H1 (cell line): ENCODE measurements around the gene AGTR1.
"Not testable (repeated sequence)": the region's sequence is repeated elsewhere in the genome, so short reads cannot be mapped to it uniquely, and the experiment has no call there.

Source experiments
- CBX5 ChIP-seq: fragments of 300-800, 300-1000 bp; sonication (generic); IDR thresholded peaks from 2 replicates; pipeline ENCODE4 v1.7.1; 2016; ENCODE audit warnings: antibody characterized with exemption, low read length, low read depth
- CTCF ChIP-seq, 3 experiments: IDR thresholded peaks; 1 replicate in 2 of 3; 2 replicates in 1 of 3; pipeline versions ENCODE4 v1.5.1 to v1.6.1; 2011; ENCODE audit warnings: low read length in 3 of 3, mild to moderate bottlenecking in 3 of 3, inconsistent platforms in 2 of 3, low read depth in 1 of 3, moderate library complexity in 1 of 3; ENCODE audit not compliant: insufficient read depth in 1 of 3; ENCODE audit errors: control extremely low read depth in 1 of 3
- EZH2 ChIP-seq: fragments of 200-600 bp; sonication (generic); IDR thresholded peaks from 2 replicates; pipeline ENCODE4 v1.7.1; 2012; ENCODE audit warnings: low read depth, mild to moderate bottlenecking, moderate library complexity, low read length, inconsistent platforms; ENCODE audit not compliant: severe bottlenecking
- JUND ChIP-seq: IDR thresholded peaks from 2 replicates; pipeline ENCODE4 v1.6.1; 2011; ENCODE audit warnings: mild to moderate bottlenecking, improper control_type of control experiment, low read length
- POLR2A ChIP-seq, 2 experiments: IDR thresholded peaks; 1 replicate in 1 of 2; 2 replicates in 1 of 2; pipeline ENCODE4 v1.6.1; 2011; ENCODE audit warnings: low read depth in 2 of 2, low read length in 2 of 2, mild to moderate bottlenecking in 2 of 2; ENCODE audit errors: control extremely low read depth in 1 of 2
- RAD21 ChIP-seq, 2 experiments: IDR thresholded peaks in 1 of 2; conservative IDR thresholded peaks in 1 of 2; 2 replicates each; pipeline ENCODE4 v1.6.1; 2011; ENCODE audit warnings: low read depth in 2 of 2, low read length in 2 of 2, improper control_type of control experiment in 1 of 2, inconsistent platforms in 1 of 2, mild to moderate bottlenecking in 1 of 2, moderate library complexity in 1 of 2
- RFX5 ChIP-seq: IDR thresholded peaks from 2 replicates; pipeline ENCODE4 v1.6.1; 2011; ENCODE audit warnings: low read depth, low read length, improper control_type of control experiment, borderline replicate concordance
- SUZ12 ChIP-seq: fragments of 200-600 bp; sonication (generic); IDR thresholded peaks from 2 replicates; pipeline ENCODE4 v1.6.1; 2012; ENCODE audit warnings: mild to moderate bottlenecking, inconsistent platforms, low read length, moderate library complexity, mixed read lengths

GRCh38 chr3:148785026-148785425 lies 87.3 kb downstream of the AGTR1 start:
- TF ChIP-seq RFX5; EZH2; CTCF (IDR thresholded peaks at IDR 0.05; ENCODE audit: control extremely low read depth in 1 of 3, insufficient read depth in 1 of 3, low read depth in 1 of 3, low read length in 3 of 3); RAD21 (IDR thresholded peaks at IDR 0.05 in 1 of 2, conservative IDR thresholded peaks at IDR 0.05 in 1 of 2; ENCODE audit: low read depth in 2 of 2, low read length in 2 of 2); POLR2A (IDR thresholded peaks at IDR 0.05; ENCODE audit: control extremely low read depth in 1 of 2, low read depth in 2 of 2, low read length in 2 of 2); SUZ12; CBX5; JUND: not testable (repeated sequence)
